Measurements from ENCODE around the gene MED15. TPM values are rescaled to one million over a fixed set of nuclear protein-coding genes. Genes with fewer than 3 reads are reported as not detected.

Gene MED15
- total RNA-seq, 1 donor from 2014 or later: 149 TPM

DNA sequence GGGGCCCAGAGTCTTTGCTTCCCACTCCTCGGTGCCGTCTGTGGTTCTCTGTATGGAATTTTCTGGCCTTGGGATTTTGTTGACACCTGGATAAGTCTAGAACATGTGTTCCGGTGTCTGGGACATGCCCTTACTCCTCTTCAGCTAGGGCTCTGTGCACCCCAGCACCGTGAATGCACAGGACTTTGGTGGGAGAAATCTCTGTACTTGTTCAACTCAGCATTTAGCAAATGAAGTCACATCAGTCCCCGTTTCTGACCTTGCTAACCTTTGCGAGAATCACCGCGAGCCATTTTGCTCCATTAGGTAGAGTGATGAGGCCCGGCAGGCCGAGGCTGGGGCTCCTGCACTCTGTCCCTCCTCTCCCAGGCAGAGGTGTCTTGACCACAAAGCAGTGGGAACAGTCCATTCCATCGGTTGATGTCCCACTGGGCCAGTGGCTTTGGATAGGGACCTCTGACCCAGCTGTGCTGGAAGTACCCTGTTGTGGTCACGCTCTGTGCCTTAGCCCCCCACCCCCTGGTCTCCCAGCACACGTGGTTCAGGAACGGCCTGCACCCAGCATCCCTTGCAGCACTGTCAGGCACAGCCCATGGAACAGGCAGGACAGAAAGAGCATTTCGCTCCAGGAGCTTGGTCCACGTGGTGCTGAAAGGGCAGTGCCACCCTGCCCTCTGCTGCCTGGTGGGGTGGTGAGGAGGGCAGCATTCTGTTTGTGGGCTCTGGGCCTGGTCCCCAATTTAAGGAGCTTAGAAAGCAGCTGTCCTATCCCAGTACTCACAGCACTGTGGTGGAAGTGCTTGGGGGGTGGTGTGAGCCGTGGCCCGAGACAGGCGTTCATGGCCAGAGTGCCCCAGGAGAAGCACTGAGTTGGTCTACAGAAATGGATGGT is 73.4 kb downstream of the MED15 start:
- intact Hi-C loops (cut with micrococcal nuclease): no loop called here

DNA sequence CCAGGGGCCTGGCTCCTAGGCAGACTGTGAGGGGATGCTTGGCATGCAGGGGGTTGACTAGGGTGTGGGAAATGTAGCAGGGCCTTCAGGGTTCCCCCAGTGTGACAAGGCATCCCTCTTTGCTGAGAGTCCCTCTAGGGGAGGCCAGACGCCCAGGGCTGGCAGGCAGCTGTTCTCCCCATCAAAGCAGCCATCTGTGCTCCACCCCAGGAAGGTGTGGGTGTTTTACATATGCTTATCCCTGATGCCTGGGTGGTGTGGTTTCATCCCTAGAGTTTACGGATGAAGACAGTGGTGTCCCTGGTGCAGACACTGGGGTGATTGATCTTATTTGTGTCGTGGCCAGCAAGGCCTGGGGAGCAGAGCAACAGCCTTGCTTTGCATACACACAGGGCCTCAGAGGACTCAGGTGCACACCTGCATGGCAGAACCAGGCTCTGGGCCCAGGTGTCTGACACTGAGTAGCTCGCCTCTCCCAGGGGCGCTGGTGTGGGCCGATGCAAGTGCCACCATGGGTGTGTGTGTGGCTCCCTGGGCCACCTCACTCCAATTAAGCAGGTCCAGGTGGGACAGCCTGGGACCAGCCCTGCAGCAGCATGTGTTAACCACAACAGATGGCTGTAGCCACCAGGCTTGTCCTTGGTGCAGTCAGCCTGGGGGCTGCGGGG is 74.2 kb downstream of the MED15 start:
- intact Hi-C loops (cut with micrococcal nuclease): no loop called here

GRCh38 chr22:20582171-20582511 is 74.7 kb downstream of the MED15 start:
- intact Hi-C loops (cut with micrococcal nuclease): no loop called here

DNA sequence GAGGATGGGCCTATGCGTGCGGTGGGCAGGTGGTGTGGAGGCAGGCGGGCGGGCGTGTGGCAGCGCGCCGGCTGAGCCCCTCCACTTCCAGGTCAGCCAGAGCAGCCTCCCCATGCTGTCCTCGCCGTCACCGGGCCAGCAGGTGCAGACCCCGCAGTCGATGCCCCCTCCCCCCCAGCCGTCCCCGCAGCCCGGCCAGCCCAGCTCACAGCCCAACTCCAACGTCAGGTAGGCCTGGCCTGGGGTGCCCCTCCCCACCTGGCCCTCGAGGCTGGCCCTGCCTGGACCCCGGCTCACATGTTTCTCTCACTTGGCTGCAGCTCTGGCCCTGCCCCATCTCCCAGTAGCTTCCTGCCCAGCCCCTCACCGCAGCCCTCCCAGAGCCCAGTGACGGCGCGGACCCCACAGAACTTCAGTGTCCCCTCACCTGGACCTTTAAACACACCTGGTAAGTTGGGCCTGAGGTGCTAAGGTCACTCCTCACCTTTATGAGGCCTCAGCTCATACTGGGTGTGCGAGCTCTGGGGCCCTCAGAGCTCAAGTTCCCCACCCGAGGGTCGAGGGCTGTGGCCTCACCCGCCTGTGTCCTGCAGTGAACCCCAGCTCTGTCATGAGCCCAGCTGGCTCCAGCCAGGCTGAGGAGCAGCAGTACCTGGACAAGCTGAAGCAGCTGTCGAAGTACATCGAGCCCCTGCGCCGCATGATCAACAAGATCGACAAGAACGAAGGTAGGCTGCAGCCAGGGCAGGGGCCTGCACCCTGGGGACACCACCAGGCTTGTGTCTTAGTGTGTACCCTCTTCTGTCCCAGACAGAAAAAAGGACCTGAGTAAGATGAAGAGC is 75.3 kb downstream of the MED15 start:
- intact Hi-C loops (cut with micrococcal nuclease): no loop called here

- intact Hi-C loops (cut with micrococcal nuclease): no loop called here
Observed at GRCh38 chr22:20583471-20583922, 76.1 kb downstream of the MED15 start.

- intact Hi-C loops (cut with micrococcal nuclease): no loop called here
Observed at GRCh38 chr22:20584029-20584871, 76.8 kb downstream of the MED15 start.

GRCh38 chr22:20584872-20585638 is 77.6 kb downstream of the MED15 start:
- intact Hi-C loops (cut with micrococcal nuclease): no loop called here

DNA sequence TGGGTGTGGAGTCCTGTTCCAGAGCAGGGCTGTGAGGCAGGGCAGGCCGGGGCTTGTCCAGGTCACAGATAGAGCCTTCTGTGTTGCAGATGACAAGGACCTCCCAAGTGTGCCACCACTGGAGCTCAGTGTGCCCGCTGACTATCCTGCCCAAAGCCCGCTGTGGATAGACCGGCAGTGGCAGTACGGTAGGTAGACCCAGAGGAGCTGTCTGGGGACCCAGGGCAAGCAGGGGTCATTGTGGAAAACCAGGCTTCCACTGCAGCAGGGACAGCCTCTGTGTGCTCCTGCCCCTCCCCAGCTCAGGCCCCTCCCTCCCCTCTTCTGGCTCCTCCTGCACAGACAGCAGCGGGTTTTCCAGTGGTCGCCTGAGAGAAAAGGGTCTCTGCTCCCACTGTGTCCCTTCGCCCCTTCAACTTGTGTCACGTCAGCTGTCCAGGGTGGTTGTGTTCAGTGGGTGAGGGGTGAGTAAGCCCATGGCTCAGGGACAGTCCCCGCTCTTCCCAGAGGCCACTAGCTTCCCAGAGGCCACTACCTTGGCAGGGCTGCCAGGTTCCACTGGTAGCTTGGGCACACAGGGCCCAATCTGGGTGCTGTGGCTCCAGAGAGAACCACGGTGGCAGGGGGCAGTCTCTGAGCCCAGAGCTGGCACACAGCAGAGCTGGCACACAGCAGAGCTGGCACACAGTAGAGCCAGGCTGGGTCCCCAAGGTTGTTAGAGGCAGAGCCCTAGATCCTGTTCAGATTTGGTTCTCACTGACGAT is 78.4 kb downstream of the MED15 start:
- intact Hi-C loops (cut with micrococcal nuclease): no loop called here

DNA sequence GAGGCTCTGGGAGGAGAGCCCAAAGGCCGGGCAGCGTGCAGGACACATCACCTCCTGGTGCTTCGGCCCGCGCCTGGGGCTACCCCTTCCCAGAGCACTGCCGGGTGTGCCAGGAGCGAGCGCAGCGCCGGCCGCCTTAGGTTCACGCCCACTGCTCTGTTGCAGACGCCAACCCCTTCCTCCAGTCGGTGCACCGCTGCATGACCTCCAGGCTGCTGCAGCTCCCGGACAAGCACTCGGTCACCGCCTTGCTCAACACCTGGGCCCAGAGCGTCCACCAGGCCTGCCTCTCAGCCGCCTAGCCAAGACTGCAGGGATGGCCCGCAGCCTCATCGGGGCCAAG is 79.0 kb downstream of the MED15 start:
- intact Hi-C loops (cut with micrococcal nuclease): no loop called here

GRCh38 chr22:20587206-20587958 is 80.0 kb downstream of the MED15 start:
- intact Hi-C loops (cut with micrococcal nuclease): no loop called here

GRCh38 chr22:20588092-20588842 is 80.9 kb downstream of the MED15 start:
- intact Hi-C loops (cut with micrococcal nuclease): no loop called here

- intact Hi-C loops (cut with micrococcal nuclease): no loop called here
Observed at GRCh38 chr22:20588843-20589581, 81.6 kb downstream of the MED15 start.

GRCh38 chr22:20589614-20590476 is 82.4 kb downstream of the MED15 start:
- intact Hi-C loops (cut with micrococcal nuclease): no loop called here

- intact Hi-C loops (cut with micrococcal nuclease): no loop called here
Observed at GRCh38 chr22:20590477-20591294, 83.3 kb downstream of the MED15 start.

DNA sequence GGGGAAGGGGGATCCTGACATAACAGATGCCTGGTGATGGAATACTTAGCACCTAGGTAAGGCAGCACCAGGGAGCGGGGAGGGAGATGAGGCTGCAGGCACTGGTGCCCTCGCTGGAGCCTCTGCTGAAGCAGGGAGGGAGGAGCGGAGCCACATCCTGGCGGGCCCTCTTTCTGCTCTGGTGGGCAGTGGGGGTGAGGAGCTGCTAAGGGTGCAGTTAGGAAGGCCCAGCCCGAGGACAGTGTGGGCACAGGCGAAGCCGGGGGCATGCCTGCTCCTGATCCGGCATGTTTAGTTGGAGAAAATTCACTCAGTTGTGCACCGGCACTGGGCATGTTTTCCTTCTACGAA is 83.9 kb downstream of the MED15 start:
- intact Hi-C loops (cut with micrococcal nuclease): no loop called here
